Measurements from ENCODE around the gene FTO.

Gene FTO

GRCh38 chr16:54099627-54100026 lies 395.7 kb downstream of the FTO start:
- no peak for FAIRE-seq

- no peak for FAIRE-seq
Measured at GRCh38 chr16:54102888-54103866, 399.2 kb downstream of the FTO start.

- no peak for FAIRE-seq
Measured at GRCh38 chr16:54106057-54106456, 402.1 kb downstream of the FTO start.

- FAIRE-seq: no peak
Measured at GRCh38 chr16:54107583-54108202, 403.7 kb downstream of the FTO start.

GRCh38 chr16:54110016-54110981 lies 406.3 kb downstream of the FTO start:
- no peak for FAIRE-seq

GRCh38 chr16:54112451-54113206 lies 408.7 kb downstream of the FTO start:
- no peak for FAIRE-seq

GRCh38 chr16:54115558-54115957 lies 411.6 kb downstream of the FTO start:
- no peak for FAIRE-seq

GRCh38 chr16:54116124-54116655 lies 412.2 kb downstream of the FTO start:
- no peak for FAIRE-seq

GRCh38 chr16:54118846-54119245 lies 414.9 kb downstream of the FTO start:
- no peak for FAIRE-seq

GRCh38 chr16:54120846-54121480 lies 417.0 kb downstream of the FTO start:
- FAIRE-seq: no peak

- FAIRE-seq: no peak
Measured at GRCh38 chr16:54121539-54122295, 417.8 kb downstream of the FTO start.

- FAIRE-seq: no peak
Measured at GRCh38 chr16:54123766-54124165, 419.8 kb downstream of the FTO start.

GRCh38 chr16:54125751-54126655 lies 422.0 kb downstream of the FTO start:
- FAIRE-seq: no peak

GRCh38 chr16:54126907-54127306 lies 423.0 kb downstream of the FTO start:
- no peak for FAIRE-seq

- FAIRE-seq: no peak
Measured at GRCh38 chr16:54128629-54129234, 424.8 kb downstream of the FTO start.

- no peak for FAIRE-seq
Measured at GRCh38 chr16:54129810-54130209, 425.9 kb downstream of the FTO start.

- no peak for FAIRE-seq
Measured at GRCh38 chr16:54135361-54136275, 431.7 kb downstream of the FTO start.

- FAIRE-seq: no peak
Measured at GRCh38 chr16:54136276-54136625, 432.3 kb downstream of the FTO start.
